Measurements from ENCODE around the gene SLC47A2. TPM values are rescaled to one million over a fixed set of nuclear protein-coding genes. Genes with fewer than 3 reads are reported as not detected.

Gene SLC47A2
- total and polyA plus RNA-seq, 2 experiments from 2014 or later = not detected

DNA sequence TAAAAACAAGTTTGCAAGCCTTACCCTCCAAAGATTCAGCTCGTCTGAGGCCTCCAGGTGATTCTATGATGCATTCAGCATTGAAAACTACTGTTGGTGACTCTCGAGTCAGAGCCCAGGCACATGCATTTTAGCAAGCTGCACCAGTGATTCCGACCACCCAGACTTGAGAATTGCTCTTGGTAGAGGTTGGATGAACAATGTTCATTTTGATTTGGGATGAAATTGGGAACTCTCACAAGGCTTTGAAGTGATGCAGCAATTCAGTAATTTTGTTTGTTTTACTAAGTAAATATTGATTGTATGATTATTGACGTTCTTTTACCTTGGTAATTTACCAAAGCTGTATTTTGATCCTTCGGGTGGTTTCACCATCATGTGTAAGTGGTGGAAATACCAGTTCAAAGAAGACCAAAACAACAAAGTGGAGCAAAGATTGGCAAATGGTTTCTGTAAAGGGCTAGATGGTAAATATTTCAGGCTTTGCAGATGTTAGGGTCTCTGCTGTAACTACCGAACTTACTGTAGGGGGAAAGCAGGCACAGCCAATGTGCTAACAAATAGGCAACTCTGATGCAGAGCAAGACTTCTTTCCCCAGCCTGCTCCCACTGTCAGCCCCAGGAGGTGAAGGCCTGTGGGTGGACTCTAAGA lies 56.0 kb downstream of the SLC47A2 start:
- DNase-seq (ENCODE audit: low spot score) (no peak), ATAC-seq (no peak)
- no peak overlapping the region for H3K4me3 Mint-ChIP-seq
- H3K27me3 Mint-ChIP-seq (ENCODE audit: insufficient read depth, low read depth, poor library complexity) = no peaks in the 10 kb centered on the region
- no peaks in the 10 kb centered on the region for H3F3A ChIP-seq (replicated peaks; ENCODE audit: low read depth)
- H3K9me2 ChIP-seq (ENCODE audit: insufficient read depth) = 0 out of 2 replicates have a peak, but pooled peaks cover 4% of the 10 kb centered on the region
- peaks cover 9% of the 10 kb centered on the region for H4K20me1 ChIP-seq (replicated peaks; ENCODE audit: insufficient read depth)
- H3K27ac ChIP-seq (ENCODE audit: low read depth) = no peak overlapping the region
- TF ChIP-seq, protein P1, sequence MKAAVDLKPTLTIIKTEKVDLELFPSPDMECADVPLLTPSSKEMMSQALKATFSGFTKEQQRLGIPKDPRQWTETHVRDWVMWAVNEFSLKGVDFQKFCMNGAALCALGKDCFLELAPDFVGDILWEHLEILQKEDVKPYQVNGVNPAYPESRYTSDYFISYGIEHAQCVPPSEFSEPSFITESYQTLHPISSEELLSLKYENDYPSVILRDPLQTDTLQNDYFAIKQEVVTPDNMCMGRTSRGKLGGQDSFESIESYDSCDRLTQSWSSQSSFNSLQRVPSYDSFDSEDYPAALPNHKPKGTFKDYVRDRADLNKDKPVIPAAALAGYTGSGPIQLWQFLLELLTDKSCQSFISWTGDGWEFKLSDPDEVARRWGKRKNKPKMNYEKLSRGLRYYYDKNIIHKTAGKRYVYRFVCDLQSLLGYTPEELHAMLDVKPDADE (IDR thresholded peaks at IDR 0.05) = no peak
- TF ChIP-seq EZH2 (IDR thresholded peaks at IDR 0.05; ENCODE audit: low read depth, unreplicated experiment) (no peak), ZNF114 (CRISPR knock-in tag; IDR thresholded peaks at IDR 0.05) (no peak), CREB1 (CRISPR knock-in tag; IDR thresholded peaks at IDR 0.05; ENCODE audit: low read depth) (no peak), CTCF (conservative IDR thresholded peaks at IDR 0.05; ENCODE audit: low read depth in 2 of 2) (no peak), EZH2phosphoT487 (IDR thresholded peaks at IDR 0.05; ENCODE audit: unreplicated experiment) (no peak), ZNF331 (CRISPR knock-in tag; IDR thresholded peaks at IDR 0.05; ENCODE audit: low read depth) (no peak), ZNF462 (CRISPR knock-in tag; IDR thresholded peaks at IDR 0.05) (no peak), POLR2AphosphoS5 (IDR thresholded peaks at IDR 0.05; ENCODE audit: low read depth) (no peak), NANOG (IDR thresholded peaks at IDR 0.05; ENCODE audit: borderline replicate concordance) (no peak), JUNB (IDR thresholded peaks at IDR 0.05; ENCODE audit: unreplicated experiment) (no peak), STAT1 (IDR thresholded peaks at IDR 0.05; ENCODE audit: unreplicated experiment) (no peak)
- TF ChIP-seq, protein P2, sequence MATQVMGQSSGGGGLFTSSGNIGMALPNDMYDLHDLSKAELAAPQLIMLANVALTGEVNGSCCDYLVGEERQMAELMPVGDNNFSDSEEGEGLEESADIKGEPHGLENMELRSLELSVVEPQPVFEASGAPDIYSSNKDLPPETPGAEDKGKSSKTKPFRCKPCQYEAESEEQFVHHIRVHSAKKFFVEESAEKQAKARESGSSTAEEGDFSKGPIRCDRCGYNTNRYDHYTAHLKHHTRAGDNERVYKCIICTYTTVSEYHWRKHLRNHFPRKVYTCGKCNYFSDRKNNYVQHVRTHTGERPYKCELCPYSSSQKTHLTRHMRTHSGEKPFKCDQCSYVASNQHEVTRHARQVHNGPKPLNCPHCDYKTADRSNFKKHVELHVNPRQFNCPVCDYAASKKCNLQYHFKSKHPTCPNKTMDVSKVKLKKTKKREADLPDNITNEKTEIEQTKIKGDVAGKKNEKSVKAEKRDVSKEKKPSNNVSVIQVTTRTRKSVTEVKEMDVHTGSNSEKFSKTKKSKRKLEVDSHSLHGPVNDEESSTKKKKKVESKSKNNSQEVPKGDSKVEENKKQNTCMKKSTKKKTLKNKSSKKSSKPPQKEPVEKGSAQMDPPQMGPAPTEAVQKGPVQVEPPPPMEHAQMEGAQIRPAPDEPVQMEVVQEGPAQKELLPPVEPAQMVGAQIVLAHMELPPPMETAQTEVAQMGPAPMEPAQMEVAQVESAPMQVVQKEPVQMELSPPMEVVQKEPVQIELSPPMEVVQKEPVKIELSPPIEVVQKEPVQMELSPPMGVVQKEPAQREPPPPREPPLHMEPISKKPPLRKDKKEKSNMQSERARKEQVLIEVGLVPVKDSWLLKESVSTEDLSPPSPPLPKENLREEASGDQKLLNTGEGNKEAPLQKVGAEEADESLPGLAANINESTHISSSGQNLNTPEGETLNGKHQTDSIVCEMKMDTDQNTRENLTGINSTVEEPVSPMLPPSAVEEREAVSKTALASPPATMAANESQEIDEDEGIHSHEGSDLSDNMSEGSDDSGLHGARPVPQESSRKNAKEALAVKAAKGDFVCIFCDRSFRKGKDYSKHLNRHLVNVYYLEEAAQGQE (IDR thresholded peaks at IDR 0.05; ENCODE audit: unreplicated experiment) = no peak
- no peaks in the 10 kb centered on the region for H3K27me3 ChIP-seq (ENCODE audit: insufficient read depth)
- H3K36me3 Mint-ChIP-seq (ENCODE audit: low read depth) = peaks cover 59% of the 10 kb centered on the region
- peaks cover 5% of the 10 kb centered on the region for H3K9me3 Mint-ChIP-seq
- peaks cover 16% of the 10 kb centered on the region; the same call in 1 of the 2 replicates for H3K4me1 ChIP-seq (ENCODE audit: insufficient read depth)
- no peak overlapping the region for H2AFZ ChIP-seq
- H3K79me2 ChIP-seq (replicated peaks; ENCODE audit: insufficient read depth) = peaks cover 16% of the 10 kb centered on the region
- no peak overlapping the region for H3K4me2 ChIP-seq
- H3K27ac Mint-ChIP-seq = no peak overlapping the region
- no peak overlapping the region for H3K4me3 ChIP-seq
- H3K36me3 ChIP-seq (ENCODE audit: insufficient read depth) = peaks cover 9% of the 10 kb centered on the region
- peaks cover 18% of the 10 kb centered on the region for H3K4me1 Mint-ChIP-seq
